HG03135 (cell line): ENCODE measurements around the gene KMT2E.

Experiments used
- ATAC-seq: cut with Tn5 transposase; IDR thresholded peaks from one replicate; pipeline ENCODE4 v1.9.1; 2021; ENCODE audit warnings: mild to moderate bottlenecking, moderate library complexity; ENCODE audit not compliant: unreplicated experiment

The KMT2E gene

GRCh38 chr7:105122619-105123018 lies 108.6 kb downstream of the KMT2E start:
- no peak for ATAC-seq

DNA sequence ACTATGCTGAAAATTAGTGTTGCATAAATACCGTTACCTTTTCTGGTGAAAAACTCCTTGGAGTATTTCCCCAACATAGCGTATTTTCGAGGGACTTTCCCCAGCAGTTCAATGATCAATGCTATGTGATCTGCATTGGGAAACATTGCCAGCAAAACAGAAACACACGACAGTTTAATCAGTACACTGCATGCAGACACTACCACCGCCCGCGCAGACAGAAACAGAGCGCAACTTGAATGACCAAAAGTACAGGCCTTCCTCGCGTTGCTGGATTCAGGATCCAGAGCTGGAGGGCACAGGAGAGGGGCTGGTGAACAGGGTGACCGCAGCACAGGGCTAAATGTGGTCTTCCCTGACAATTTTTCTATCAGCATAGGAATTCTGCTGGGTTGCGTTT lies 111.7 kb downstream of the KMT2E start:
- no peak for ATAC-seq

GRCh38 chr7:105126436-105126975 lies 112.5 kb downstream of the KMT2E start:
- no peak for ATAC-seq

GRCh38 chr7:105127179-105127578 lies 113.2 kb downstream of the KMT2E start:
- no peak for ATAC-seq

GRCh38 chr7:105130048-105130447 lies 116.0 kb downstream of the KMT2E start:
- no peak for ATAC-seq

GRCh38 chr7:105130580-105130979 lies 116.6 kb downstream of the KMT2E start:
- ATAC-seq = no peak

- ATAC-seq = no peak
These were observed 117.1 kb downstream of the KMT2E start for GRCh38 chr7:105131033-105131656.

DNA sequence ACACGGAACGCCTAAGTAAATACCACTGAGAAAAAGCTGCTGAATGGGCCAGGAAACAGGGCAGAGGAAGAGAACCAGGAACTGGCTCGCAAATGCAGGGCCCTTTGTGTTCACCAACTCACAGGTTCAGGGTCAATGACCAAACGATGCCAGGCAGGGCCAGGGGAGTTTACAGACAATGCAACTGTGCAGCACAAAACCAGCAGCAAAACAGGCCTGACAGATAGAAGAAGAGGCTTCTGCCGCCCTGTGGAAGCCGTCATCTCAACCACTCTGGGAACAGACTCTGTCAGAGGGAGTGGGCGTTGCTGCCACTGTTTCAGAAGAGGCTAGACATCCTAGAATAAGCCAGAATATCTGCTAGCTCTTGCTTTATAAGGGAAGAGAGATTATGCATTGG lies 117.9 kb downstream of the KMT2E start:
- no peak for ATAC-seq

- ATAC-seq = no peak
These were observed 118.3 kb downstream of the KMT2E start for GRCh38 chr7:105132335-105132734.

- no peak for ATAC-seq
These were observed 118.8 kb downstream of the KMT2E start for GRCh38 chr7:105132835-105133234.

DNA sequence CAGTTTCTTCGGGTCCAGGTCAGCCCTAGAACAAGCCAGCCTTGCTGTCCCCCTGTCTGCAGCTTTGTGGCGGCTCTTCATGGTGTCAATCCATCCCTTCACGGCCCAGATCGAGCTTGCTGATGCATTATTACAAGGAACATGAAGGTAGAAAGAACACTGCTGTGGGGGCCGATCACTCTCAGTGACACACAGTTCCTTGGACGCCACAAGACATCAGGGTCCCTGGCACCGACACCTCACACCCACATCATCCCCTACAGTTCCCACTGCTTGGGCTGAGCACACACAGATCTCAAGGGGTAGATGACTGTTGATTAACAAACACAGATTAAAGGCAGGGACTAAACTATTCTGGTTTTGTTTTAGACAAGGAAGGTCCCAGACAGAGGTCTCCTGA lies 119.4 kb downstream of the KMT2E start:
- ATAC-seq = no peak

DNA sequence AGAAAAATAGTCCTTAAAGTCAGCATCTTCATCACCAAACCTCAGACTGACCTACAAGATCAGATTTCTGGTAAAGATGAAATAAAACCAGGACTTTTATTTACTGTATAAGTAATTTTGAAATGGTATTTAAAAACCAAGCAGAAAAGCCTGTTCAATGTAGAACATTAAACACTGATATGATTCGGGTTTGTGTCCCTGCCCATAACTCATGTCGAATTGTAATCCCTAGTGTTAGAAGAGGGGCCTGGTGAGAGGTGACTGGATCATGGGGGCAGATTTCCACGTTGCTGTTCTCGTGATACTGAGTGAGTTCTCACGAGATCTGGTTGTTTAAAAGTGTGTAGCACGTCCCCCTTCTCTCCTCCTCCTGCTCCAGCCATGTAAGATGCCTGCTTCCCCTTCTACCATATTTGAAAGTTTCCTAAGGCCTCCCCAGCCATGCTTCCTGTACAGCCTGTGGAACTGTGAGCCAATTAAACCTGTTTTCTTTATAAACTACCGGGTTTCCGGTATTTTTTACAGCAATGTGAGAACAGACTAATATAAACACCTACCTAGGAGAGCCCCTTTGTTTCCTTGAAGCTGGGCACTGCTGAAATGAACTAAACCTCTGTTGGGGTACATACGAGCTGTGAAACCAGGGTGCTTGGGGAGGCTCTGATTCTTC lies 120.1 kb downstream of the KMT2E start:
- no peak for ATAC-seq

DNA sequence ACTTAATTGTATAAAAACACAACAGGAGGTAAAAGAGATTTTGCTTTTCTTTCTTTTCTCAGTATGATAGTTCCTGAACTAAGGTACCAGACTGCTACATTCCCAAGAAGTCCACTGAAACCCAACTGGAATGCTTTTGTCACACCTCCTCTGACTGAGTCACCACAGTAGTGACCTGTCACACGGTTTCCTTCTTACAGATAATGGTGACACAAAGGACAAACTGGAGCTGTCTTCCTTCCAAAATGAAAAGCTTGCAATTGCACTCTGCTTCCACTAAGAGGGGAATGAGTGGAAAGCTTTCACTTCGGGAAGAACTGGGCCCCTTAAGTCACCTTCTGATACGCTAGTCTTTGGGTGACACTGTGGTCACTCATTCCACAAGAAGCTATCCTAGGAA lies 122.2 kb downstream of the KMT2E start:
- ATAC-seq = no peak

DNA sequence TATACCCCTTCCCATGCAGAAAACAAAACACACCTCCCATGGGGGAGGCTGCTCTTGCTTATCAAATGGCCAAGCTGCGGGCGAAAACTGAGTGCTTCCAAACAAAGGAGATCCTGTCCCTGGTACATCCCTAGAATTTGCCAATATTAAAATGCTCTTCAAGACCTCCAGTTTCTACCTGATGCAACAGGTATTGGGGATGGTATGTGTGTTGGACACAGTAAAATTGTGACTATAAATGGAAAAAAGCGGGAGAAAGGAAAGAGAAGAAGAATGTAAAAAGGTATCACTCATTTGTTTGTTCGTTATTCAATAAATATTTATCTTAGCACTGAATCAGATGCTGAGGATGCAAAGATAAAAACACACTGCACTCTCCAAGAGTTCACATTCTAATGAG lies 123.9 kb downstream of the KMT2E start:
- ATAC-seq = no peak

- no peak for ATAC-seq
These were observed 125.4 kb downstream of the KMT2E start for GRCh38 chr7:105139381-105139780.

DNA sequence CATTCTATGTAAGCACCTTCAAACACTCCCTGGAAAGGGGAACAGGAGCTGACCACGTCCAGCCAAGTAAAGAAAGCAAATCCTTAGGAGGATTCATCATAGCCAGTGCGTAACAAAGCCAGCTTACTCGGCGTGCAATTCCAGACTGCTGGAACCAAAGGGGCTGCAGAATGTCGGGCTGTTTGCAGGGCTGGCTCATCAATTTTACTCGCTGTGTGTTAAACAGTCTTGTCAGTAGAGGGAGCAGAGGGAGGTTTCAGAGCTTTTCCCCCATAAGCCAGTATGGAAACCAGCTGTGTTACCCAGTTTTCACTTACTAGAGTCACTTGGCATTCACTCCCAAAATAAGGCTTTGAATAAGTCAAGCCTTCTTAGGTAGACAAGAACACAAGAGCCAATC lies 127.1 kb downstream of the KMT2E start:
- ATAC-seq = no peak

- no peak for ATAC-seq
These were observed 135.8 kb downstream of the KMT2E start for GRCh38 chr7:105149827-105150226.

GRCh38 chr7:105151152-105151551 lies 137.1 kb downstream of the KMT2E start:
- ATAC-seq = no peak

- ATAC-seq = no peak
These were observed 139.5 kb downstream of the KMT2E start for GRCh38 chr7:105153531-105153930.

GRCh38 chr7:105154084-105154483 lies 140.1 kb downstream of the KMT2E start:
- ATAC-seq = no peak

DNA sequence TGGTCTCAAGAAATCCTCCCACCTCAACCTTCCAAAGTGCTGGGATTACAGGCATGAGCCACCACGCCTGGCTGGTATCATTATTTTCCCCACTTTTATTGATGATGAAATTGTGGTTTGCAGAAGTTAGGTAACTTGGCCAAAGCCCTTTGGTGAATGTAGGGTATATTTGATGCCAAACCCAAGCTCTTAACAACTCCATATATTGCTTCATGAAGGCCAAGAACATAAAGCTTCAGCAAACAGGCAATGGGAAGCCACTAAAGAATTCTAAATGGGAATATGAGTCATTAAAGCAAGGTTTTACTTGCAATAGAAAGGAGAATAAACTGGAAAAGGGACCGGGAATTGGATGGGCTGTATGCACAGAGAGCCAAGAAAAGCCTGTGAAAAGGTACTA lies 142.7 kb downstream of the KMT2E start:
- no peak for ATAC-seq

- ATAC-seq = no peak
These were observed 143.3 kb downstream of the KMT2E start for GRCh38 chr7:105157278-105157677.

- ATAC-seq = no peak
These were observed 147.4 kb downstream of the KMT2E start for GRCh38 chr7:105161366-105161765.
